Right ventricle myocardium superior (tissue), 1 donor: ENCODE results near the gene IL20. TPM values are rescaled to one million over a fixed set of nuclear protein-coding genes. Genes with fewer than 3 reads are reported as not detected.
A peak's percentile ranks its signal among the peaks of the same experiment; 100 is the strongest.

Experiments
- ATAC-seq: fragments of 200-7000 bp; cut with Tn5 transposase; one replicate; pipeline ENCODE4 v1.9.1; 2020; ENCODE audit warnings: mild to moderate bottlenecking; ENCODE audit not compliant: poor library complexity
- DNase-seq: peaks from one replicate; pipeline ENCODE4 v3.0.0-alpha.2; 2020
- intact Hi-C: fragments of 100-400 bp; cut with DNase I; formaldehyde crosslinking; loops from one replicate; pipeline ENCODE4 v1.11.2; 2022
- total RNA-seq: library from RNA; stranded (reverse); fragmentation: NEBNext Ultra II Directional; extraction: Animal tissue kit (Norgen Biotek cat#: 25700); gene quantifications from one replicate; pipeline ENCODE4 v1.2.1, GENCODE V29; 2021
- donor health status: DM: no; HTN: yes; CAD: no; lungs with severe emphysema.

Gene IL20
- total RNA-seq, 1 donor from 2014 or later, result not detected

DNA sequence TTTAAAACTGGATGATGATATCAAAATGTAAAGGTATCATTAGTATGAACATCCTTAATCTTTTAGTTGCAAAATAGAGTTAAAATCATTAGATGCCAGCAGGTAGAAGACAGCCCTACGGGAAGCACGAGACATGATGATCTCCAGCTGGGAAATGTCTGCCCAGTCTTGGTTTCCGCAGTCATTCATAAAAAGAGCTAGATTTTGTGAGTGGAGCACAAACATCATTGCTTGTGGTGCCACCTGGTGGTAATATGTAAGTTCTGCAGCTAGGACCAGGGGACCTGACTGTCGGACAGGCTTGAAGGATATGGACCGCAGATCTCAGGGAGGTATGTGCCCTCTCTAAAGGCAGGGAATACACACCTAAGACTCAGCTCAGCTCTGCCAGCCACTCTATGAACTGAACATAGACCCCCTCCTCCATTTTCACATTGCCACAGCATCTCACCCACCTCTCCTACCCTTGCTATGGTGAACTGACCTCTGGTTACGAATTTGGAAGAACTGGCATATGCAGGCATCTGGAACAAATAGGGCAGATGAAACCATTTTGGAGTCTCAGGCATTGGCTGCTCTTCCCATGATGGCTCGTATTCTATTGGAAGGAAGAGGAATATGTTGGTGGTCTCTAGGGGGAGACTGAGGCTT lies 47.1 kb downstream of the IL20 start:
- intact Hi-C loops, result loop anchor here (5.0 kb wide), 3 partner anchors 45 to 280 kb away; partner anchors contain the start of gene IL20
- ATAC-seq (peak; percentile 76), DNase-seq (peak; percentile 62)

DNA sequence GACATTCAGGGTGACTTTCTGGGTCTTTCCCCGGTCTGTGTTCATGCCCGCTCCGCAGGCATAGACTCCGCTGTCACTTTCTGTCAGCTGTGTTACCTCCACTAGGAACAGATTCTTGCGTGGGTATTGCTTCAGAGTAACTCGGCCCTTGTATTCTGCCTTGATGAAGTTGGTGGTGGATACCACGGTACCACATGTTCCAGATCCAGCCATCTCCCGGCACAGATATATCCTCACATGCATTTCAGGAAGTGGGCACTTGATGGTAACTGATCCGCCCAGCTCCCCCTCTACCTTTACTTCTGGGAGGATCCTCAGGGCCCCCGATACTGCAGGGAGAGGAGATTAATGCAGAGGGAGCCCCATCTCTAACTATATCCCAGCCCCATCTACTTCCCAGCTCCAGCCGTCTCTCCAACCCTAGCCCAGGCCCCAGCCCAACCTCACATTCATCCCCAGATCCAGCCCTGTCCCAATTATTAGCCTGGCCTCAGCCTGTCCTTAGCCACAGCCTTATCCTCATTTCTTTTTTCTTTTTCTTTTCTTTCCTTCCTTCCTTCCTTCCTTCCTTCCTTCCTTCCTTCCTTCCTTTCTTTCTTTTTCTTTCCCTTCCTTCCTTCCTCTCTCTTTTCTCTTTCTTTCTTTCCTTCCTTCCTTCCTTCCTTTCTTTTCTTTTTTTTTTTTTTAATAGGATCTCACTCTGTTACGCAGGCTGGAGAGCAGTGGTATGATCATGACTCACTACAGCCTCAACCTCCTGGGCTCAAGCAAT lies 48.5 kb downstream of the IL20 start:
- intact Hi-C loops, result loop anchor here (5.0 kb wide), 3 partner anchors 47 to 282 kb away; partner anchors contain the start of gene IL20
- no peak for DNase-seq
- ATAC-seq, result no peak

DNA sequence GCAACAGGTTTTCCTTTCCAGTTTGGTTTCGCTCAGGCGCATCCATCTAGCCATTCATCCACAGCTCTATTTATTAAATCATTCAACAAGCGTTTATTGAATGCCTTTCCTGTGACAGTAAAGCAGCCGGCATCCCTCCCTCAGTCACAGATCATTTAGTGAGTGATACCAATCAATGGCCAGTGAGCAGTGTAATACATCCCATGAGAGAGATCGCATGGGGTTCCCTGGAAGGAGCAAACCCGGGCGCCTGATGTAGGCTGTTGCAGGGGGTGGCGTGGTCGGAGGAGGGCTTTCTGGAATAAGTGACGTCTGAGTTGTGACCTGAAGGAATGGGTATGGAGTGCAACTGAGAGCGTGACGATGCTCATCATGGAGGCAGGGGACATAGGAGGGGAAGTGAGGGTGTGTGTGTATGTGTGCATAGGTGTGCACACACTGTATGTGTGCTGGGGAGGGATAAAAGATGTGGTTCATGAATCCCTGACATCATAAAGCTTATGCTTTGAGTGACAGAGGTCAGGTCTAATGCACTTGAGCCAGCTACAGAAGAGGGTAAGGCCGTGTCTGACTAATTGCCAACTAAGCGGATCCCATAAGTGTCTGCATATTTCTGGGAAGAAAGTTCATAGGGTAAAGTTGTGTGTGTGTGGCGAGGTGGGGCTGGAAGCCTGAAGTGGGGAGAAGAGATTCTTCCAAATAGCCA lies 49.8 kb downstream of the IL20 start:
- DNase-seq (no peak), ATAC-seq (no peak)

DNA sequence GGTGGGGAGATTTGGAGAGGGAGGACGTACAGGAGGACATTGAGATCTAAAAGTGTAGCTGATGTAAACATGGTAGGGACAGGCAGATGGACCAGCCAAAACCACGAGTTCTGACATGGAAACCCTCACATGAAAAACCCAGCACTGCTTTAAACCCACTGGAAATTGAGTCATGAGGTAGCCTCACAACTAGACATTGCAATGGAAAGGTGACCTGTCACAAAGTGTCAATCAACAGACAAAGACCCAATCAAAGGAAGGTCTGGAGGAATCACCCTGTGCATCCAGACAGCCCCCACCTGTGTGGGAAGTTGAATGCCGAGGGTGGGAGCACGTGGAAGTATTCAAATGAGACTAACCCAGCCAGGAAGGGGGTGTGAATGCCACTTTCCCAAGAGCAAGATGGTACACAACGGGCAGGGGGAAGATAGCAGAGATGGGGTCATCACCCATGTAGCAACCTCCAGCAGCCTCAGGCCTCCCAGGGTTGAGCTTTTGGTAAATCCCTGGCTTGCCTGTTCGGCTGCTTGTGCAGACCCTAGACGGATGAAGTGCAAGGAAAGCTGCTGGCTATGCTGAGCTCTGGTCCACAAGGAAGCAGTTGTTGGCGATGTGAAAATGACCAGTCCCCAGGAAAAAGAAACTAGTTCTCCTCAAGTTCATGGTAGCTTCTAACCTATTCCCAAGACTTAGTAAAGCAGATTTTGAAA lies 50.7 kb downstream of the IL20 start:
- intact Hi-C loops, result no loop called here
- DNase-seq (no peak), ATAC-seq (no peak)

More for the DNA sequence above, 49.8 kb downstream of the IL20 start:
- intact Hi-C loops, result no loop called here

DNA sequence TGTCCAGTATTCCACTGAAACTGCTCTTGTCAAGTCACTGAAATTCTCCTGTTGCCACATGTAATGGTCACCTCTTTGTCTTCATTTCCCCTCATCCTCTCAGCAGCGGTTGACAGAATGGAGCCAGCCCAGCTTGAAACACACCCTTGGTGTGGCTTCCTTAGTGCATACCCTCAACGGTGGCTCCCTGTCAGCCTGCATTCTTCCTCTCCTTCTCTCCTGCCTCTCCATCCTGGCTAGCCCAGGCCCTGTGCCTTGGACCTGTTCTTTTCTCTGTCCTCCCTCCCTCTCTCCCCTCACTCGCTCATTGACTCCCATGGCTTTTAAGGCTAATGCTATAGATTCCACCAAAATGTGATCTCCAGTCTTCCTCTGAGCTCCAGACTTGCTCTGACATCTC lies 52.7 kb downstream of the IL20 start:
- ATAC-seq (no peak), DNase-seq (no peak)
- intact Hi-C loops, result no loop called here

Other genes starting within 250 kb of the IL20 start
- gene DYRK3, start 230.1 kb upstream of the IL20 start, total RNA-seq, result 23.6 TPM
- 200 TPM for gene MAPKAPK2, start 180.7 kb upstream of the IL20 start, total RNA-seq
- gene IL19, start 94.8 kb upstream of the IL20 start, total RNA-seq, result not detected
- gene IL10, start 93.1 kb upstream of the IL20 start, total RNA-seq, result 0.43 TPM
- not detected for gene IL24, start 31.8 kb downstream of the IL20 start, total RNA-seq
- 3.2 TPM for gene FCMR, start 56.3 kb downstream of the IL20 start, total RNA-seq
- 0.13 TPM for gene PIGR, start 80.8 kb downstream of the IL20 start, total RNA-seq
- not detected for gene FCAMR, start 104.8 kb downstream of the IL20 start, total RNA-seq
- gene C1orf116, start 167.1 kb downstream of the IL20 start, total RNA-seq, result 0.81 TPM
- 4.0 TPM for gene YOD1, start 185.6 kb downstream of the IL20 start, total RNA-seq
- gene PFKFB2, start 187.7 kb downstream of the IL20 start, total RNA-seq, result 77.9 TPM
- gene C4BPB, start 223.2 kb downstream of the IL20 start, total RNA-seq, result 0.46 TPM
- 0.08 TPM for gene C4BPA, start 238.6 kb downstream of the IL20 start, total RNA-seq